ENCODE results near the gene EPB41L1. TPM values are rescaled to one million over a fixed set of nuclear protein-coding genes. Genes with fewer than 3 reads are reported as not detected.

EPB41L1 gene
- total RNA-seq, 1 experiment from 2014 or later = 42.1 TPM

GRCh38 chr20:36147690-36148089, 6.8 kb upstream of the EPB41L1 start:
- ChIA-PET POLR2A (no interaction called here), CTCF (no interaction called here), RAD21 (ENCODE audit: low non-redundant PET in 1 of 2, low total read pairs in 2 of 2, uncharacterized antibody in 2 of 2, unreplicated experiment in 2 of 2) (no interaction called here)
- no peak for DNase-seq (ENCODE audit: low read depth, low spot score)
- no TSS peak for BruUV-seq (replicated peaks)
- H3K9me2 ChIP-seq (ENCODE audit: insufficient read depth) = no peaks in the 10 kb centered on the region
- no peak overlapping the region for H3K27ac ChIP-seq (ENCODE audit: low read depth, low read length)
- no peak for ATAC-seq
- H3K36me3 ChIP-seq (ENCODE audit: control insufficient read depth in 1 of 2, insufficient read depth in 2 of 2, low read length in 2 of 2) = no peaks in the 10 kb centered on the region
- TF ChIP-seq ZNF274 (IDR thresholded peaks at IDR 0.05; ENCODE audit: low read depth, low read length) = no peak
- TF ChIP-seq EGR1 (IDR thresholded peaks at IDR 0.05; ENCODE audit: low read depth) = no peak
- no peak for TF ChIP-seq ZFX (IDR thresholded peaks at IDR 0.05)
- TF ChIP-seq EZH2phosphoT487 (IDR thresholded peaks at IDR 0.05; ENCODE audit: borderline replicate concordance) = no peak
- no peak for TF ChIP-seq CBX3 (IDR thresholded peaks at IDR 0.05; ENCODE audit: low read depth)
- TF ChIP-seq ZBTB33 (IDR thresholded peaks at IDR 0.05; ENCODE audit: extremely low read depth, insufficient replicate concordance, low read length) = no peak
- TF ChIP-seq SRF (IDR thresholded peaks at IDR 0.05; ENCODE audit: low read depth) = no peak
- TF ChIP-seq, protein P1, sequence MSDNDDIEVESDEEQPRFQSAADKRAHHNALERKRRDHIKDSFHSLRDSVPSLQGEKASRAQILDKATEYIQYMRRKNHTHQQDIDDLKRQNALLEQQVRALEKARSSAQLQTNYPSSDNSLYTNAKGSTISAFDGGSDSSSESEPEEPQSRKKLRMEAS (IDR thresholded peaks at IDR 0.05) = no peak
- no peak for TF ChIP-seq FOSL1 (IDR thresholded peaks at IDR 0.05; ENCODE audit: low read depth)
- TF ChIP-seq YY1 (IDR thresholded peaks at IDR 0.05; ENCODE audit: extremely low read depth, insufficient replicate concordance, low read depth, low read length) = no peak
- TF ChIP-seq JUND (IDR thresholded peaks at IDR 0.05) = no peak
- TF ChIP-seq POLR2AphosphoS5 (IDR thresholded peaks at IDR 0.05; ENCODE audit: low read depth, low read length) = no peak
- TF ChIP-seq SP1 (IDR thresholded peaks at IDR 0.05; ENCODE audit: low read depth) = no peak
- TF ChIP-seq POLR2A (IDR thresholded peaks at IDR 0.05; ENCODE audit: borderline replicate concordance, extremely low read depth, insufficient read depth, insufficient read length) = no peak
- TF ChIP-seq, protein P2, sequence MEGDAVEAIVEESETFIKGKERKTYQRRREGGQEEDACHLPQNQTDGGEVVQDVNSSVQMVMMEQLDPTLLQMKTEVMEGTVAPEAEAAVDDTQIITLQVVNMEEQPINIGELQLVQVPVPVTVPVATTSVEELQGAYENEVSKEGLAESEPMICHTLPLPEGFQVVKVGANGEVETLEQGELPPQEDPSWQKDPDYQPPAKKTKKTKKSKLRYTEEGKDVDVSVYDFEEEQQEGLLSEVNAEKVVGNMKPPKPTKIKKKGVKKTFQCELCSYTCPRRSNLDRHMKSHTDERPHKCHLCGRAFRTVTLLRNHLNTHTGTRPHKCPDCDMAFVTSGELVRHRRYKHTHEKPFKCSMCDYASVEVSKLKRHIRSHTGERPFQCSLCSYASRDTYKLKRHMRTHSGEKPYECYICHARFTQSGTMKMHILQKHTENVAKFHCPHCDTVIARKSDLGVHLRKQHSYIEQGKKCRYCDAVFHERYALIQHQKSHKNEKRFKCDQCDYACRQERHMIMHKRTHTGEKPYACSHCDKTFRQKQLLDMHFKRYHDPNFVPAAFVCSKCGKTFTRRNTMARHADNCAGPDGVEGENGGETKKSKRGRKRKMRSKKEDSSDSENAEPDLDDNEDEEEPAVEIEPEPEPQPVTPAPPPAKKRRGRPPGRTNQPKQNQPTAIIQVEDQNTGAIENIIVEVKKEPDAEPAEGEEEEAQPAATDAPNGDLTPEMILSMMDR (IDR thresholded peaks at IDR 0.05 in 2 of 3, conservative IDR thresholded peaks at IDR 0.05 in 1 of 3; ENCODE audit: borderline replicate concordance in 1 of 3, insufficient read depth in 1 of 3, low read depth in 2 of 3, low read length in 2 of 3) = no peak
- no peaks in the 10 kb centered on the region for H3K27me3 ChIP-seq (ENCODE audit: insufficient read depth, low read length)
- no peaks in the 10 kb centered on the region for H4K20me1 ChIP-seq (ENCODE audit: insufficient read depth)
- intact Hi-C loops (cut with micrococcal nuclease) = no loop called here
- no peak overlapping the region for H3K9ac ChIP-seq (ENCODE audit: low read length)
- no peaks in the 10 kb centered on the region for H3K79me2 ChIP-seq (ENCODE audit: insufficient read depth, low read length)
- H3K4me2 ChIP-seq (ENCODE audit: low read length) = no peak overlapping the region
- H3K4me3 ChIP-seq (replicated peaks in 1 of 2; ENCODE audit: low read depth in 1 of 2, low read length in 2 of 2) = no peak overlapping the region
- peaks cover 2 to 8% of the 10 kb centered on the region in 2 experiments; a peak in 3 of 4 replicates for H3K4me1 ChIP-seq (ENCODE audit: control insufficient read depth in 1 of 2, insufficient read depth in 2 of 2, low read length in 2 of 2)
- no peaks in the 10 kb centered on the region for H3K9me3 ChIP-seq (ENCODE audit: control insufficient read depth in 1 of 2, insufficient read depth in 1 of 2, low read depth in 1 of 2, low read length in 2 of 2)
- no peak overlapping the region for H2AFZ ChIP-seq (ENCODE audit: low read depth, low read length, poor library complexity, severe bottlenecking)
